ENCODE measurements around the gene LTBP1.

GRCh38 chr2:33236482-33237385 is 290.0 kb downstream of the LTBP1 start:
- TF ChIP-seq POLR2A (IDR thresholded peaks at IDR 0.05; ENCODE audit: low read depth, low read length): no peak
- no peak for TF ChIP-seq POLR2AphosphoS5 (IDR thresholded peaks at IDR 0.05; ENCODE audit: low read depth, low read length)
- no peak for TF ChIP-seq TAF1 (IDR thresholded peaks at IDR 0.05; ENCODE audit: borderline replicate concordance, low read depth, low read length)

All from GM12892 (cell line).